ENCODE data around the gene LTBP2.

LTBP2 gene

GRCh38 chr14:74566174-74567141, 45.6 kb downstream of the LTBP2 start:
- Histone ChIP-seq H2AFZ (ENCODE audit: low read length) (no peak overlapping the region), H3F3A (ENCODE audit: insufficient read depth, low read length) (no peaks in the 10 kb centered on the region), H3K27ac (ENCODE audit: low read length) (no peak overlapping the region), H3K79me2 (ENCODE audit: low read length) (no peaks in the 10 kb centered on the region), H3K4me3 (ENCODE audit: low read length) (no peak overlapping the region), H3K9me3 (replicated peaks; ENCODE audit: insufficient read depth, low read length) (no peaks in the 10 kb centered on the region), H3K4me2 (ENCODE audit: low read depth, low read length) (no peak overlapping the region), H3K9ac (ENCODE audit: low read length) (no peak overlapping the region), H3K27me3 (replicated peaks; ENCODE audit: insufficient read depth, low read length) (no peaks in the 10 kb centered on the region), H3K4me1 (ENCODE audit: low read length) (no peaks in the 10 kb centered on the region), H3K9me2 (replicated peaks; ENCODE audit: insufficient read depth, low read length) (no peaks in the 10 kb centered on the region), H4K20me1 (ENCODE audit: insufficient read depth, low read length) (no peaks in the 10 kb centered on the region), H3K36me3 (replicated peaks; ENCODE audit: insufficient read depth, low read length) (no peaks in the 10 kb centered on the region)
- DNase-seq, result no peak
- TF ChIP-seq CTCF (IDR thresholded peaks at IDR 0.05; ENCODE audit: low read length), result no peak
- no peak for TF ChIP-seq EZH2phosphoT487 (IDR thresholded peaks at IDR 0.05; ENCODE audit: low read length)
- TF ChIP-seq EZH2 (optimal IDR thresholded peaks at IDR 0.05; ENCODE audit: low read depth, low read length), result no peak

GRCh38 chr14:74563586-74564159, 48.4 kb downstream of the LTBP2 start:
- Histone ChIP-seq H3K27ac (ENCODE audit: low read length) (no peak overlapping the region), H4K20me1 (ENCODE audit: insufficient read depth, low read length) (no peaks in the 10 kb centered on the region), H3K9ac (ENCODE audit: low read length) (no peak overlapping the region), H3K4me1 (ENCODE audit: low read length) (no peaks in the 10 kb centered on the region), H3K36me3 (replicated peaks; ENCODE audit: insufficient read depth, low read length) (no peaks in the 10 kb centered on the region), H3K79me2 (ENCODE audit: low read length) (no peaks in the 10 kb centered on the region), H3K4me2 (ENCODE audit: low read depth, low read length) (no peak overlapping the region), H3K9me2 (replicated peaks; ENCODE audit: insufficient read depth, low read length) (no peaks in the 10 kb centered on the region), H3K27me3 (replicated peaks; ENCODE audit: insufficient read depth, low read length) (no peaks in the 10 kb centered on the region), H3K9me3 (replicated peaks; ENCODE audit: insufficient read depth, low read length) (no peaks in the 10 kb centered on the region), H3F3A (ENCODE audit: insufficient read depth, low read length) (no peaks in the 10 kb centered on the region), H2AFZ (ENCODE audit: low read length) (no peak overlapping the region), H3K4me3 (ENCODE audit: low read length) (no peak overlapping the region)
- TF ChIP-seq EZH2phosphoT487 (IDR thresholded peaks at IDR 0.05; ENCODE audit: low read length) (no peak), CTCF (IDR thresholded peaks at IDR 0.05; ENCODE audit: low read length) (no peak), EZH2 (optimal IDR thresholded peaks at IDR 0.05; ENCODE audit: low read depth, low read length) (no peak)
- DNase-seq, result no peak

- Histone ChIP-seq H3K27ac (ENCODE audit: low read length) (no peak overlapping the region), H3K4me2 (ENCODE audit: low read depth, low read length) (no peak overlapping the region), H2AFZ (ENCODE audit: low read length) (no peak overlapping the region)
Observed at GRCh38 chr14:74563233-74563585, 48.8 kb downstream of the LTBP2 start.

More at GRCh38 chr14:74563233-74563585, 48.8 kb downstream of the LTBP2 start:
- DNase-seq, result no peak
- H3K27me3 ChIP-seq (replicated peaks; ENCODE audit: insufficient read depth, low read length), result no peaks in the 10 kb centered on the region
- no peaks in the 10 kb centered on the region for H3F3A ChIP-seq (ENCODE audit: insufficient read depth, low read length)
- H3K79me2 ChIP-seq (ENCODE audit: low read length), result no peaks in the 10 kb centered on the region
- no peaks in the 10 kb centered on the region for H3K9me2 ChIP-seq (replicated peaks; ENCODE audit: insufficient read depth, low read length)
- no peak overlapping the region for H3K9ac ChIP-seq (ENCODE audit: low read length)
- TF ChIP-seq EZH2 (optimal IDR thresholded peaks at IDR 0.05; ENCODE audit: low read depth, low read length), result no peak
- TF ChIP-seq EZH2phosphoT487 (IDR thresholded peaks at IDR 0.05; ENCODE audit: low read length), result no peak
- no peak for TF ChIP-seq CTCF (IDR thresholded peaks at IDR 0.05; ENCODE audit: low read length)
- H3K4me1 ChIP-seq (ENCODE audit: low read length), result no peaks in the 10 kb centered on the region
- H3K9me3 ChIP-seq (replicated peaks; ENCODE audit: insufficient read depth, low read length), result no peaks in the 10 kb centered on the region
- H3K4me3 ChIP-seq (ENCODE audit: low read length), result no peak overlapping the region
- H4K20me1 ChIP-seq (ENCODE audit: insufficient read depth, low read length), result no peaks in the 10 kb centered on the region
- no peaks in the 10 kb centered on the region for H3K36me3 ChIP-seq (replicated peaks; ENCODE audit: insufficient read depth, low read length)

Data from MM.1S (cell line).